GM18873 (cell line): Measurements from ENCODE around the gene MAP2K3.
"Not testable (repeated sequence)": the region's sequence is repeated elsewhere in the genome, so short reads cannot be mapped to it uniquely, and the experiment has no call there.

ENCODE experiments used
- ATAC-seq: cut with Tn5 transposase; IDR thresholded peaks from one replicate; pipeline ENCODE4 v1.9.1; 2021; ENCODE audit warnings: mild to moderate bottlenecking, moderate library complexity, moderate number of reproducible peaks; ENCODE audit not compliant: unreplicated experiment, low FRiP score

MAP2K3 gene

DNA sequence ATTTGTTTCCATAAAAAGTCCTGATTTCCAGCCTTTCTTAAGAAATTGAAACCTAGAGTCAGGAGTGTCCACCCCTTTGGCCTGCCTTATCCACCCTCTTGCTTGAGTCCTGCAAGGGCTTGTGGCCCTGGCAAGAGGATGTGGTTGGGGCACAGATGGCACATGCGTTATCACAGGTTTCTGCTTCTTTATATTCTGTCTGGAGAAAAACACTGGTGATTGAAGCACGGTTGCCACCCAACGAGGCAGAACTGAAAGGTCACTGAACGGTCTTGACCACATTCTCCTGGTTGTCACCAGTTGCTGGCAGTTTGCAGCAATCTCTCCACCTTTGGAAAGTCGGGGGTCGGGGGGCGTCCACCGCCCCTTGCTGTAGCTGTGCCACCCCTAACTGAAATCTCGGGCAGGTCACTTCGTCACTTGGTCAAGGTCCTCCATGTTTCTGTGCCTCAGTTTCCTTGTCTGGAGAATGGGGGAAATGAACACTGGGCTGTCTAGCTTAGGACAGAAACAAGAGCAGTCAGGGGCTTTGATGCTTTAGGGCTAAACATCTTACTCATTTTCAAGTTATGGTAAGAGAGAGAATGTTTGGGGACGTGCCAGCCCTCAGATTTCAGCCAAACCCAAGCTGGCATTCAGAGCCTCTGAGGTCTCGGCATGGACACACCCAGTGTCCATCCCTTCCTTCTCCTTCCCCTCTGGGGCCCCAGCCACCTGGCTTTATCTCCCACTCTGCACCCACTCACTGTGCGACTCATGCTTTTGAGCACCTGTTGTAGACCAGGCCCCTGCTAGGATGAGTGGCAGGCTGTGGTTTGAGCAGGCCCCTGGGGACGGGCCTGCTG is 63.8 kb downstream of the MAP2K3 start:
- ATAC-seq, result not testable (repeated sequence)

DNA sequence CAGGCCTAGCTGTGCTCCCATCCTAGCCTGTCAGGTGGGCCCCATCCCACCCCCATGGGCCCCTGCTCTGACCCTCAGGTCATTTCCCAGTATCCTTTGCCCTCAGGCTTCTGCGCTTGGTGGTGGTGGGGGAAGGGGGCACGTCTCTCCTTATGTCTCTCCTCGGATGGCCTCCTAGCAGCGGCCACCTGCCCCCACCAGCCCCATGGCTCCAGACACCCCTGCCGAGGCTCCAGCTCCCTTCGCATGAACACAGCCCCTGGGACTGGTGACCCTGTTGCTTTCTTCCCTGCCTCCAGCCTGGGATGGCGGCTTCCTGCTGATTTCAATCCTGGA is 64.4 kb downstream of the MAP2K3 start:
- not testable (repeated sequence) for ATAC-seq

DNA sequence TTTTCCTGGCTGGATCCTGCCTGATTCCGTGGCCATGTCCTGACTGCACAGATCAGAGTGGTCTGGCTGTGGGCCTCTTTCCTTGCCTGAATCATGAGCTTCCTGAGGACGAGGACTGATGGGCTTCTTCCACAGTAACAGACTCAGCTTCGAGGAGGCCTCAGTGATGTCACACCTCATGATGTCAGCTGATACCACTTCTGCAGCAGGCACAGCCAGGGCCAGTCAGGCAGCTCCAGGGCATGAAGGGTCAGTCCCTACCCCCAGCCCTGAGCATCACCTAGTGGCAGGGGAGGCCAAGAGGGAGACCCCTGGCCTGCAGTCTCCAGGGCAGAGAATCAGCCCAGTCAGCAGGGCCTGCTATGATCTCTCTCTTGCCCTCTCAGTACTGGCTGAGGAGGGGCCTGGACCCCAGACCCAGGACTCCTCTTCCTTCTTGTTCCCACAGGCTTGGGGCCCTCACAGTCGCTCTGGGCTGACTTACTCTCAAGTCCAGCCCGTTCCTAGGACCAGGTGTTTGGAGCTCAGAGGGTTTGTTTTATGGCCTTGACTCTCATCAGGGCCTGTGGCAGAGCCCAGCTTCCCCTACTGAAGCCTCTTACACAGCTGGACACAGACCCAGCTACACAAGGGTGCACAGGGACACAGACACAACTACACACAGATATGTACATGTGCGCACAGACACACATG is 65.0 kb downstream of the MAP2K3 start:
- ATAC-seq, result not testable (repeated sequence)

GRCh38 chr17:21350495-21350894 is 66.0 kb downstream of the MAP2K3 start:
- not testable (repeated sequence) for ATAC-seq

DNA sequence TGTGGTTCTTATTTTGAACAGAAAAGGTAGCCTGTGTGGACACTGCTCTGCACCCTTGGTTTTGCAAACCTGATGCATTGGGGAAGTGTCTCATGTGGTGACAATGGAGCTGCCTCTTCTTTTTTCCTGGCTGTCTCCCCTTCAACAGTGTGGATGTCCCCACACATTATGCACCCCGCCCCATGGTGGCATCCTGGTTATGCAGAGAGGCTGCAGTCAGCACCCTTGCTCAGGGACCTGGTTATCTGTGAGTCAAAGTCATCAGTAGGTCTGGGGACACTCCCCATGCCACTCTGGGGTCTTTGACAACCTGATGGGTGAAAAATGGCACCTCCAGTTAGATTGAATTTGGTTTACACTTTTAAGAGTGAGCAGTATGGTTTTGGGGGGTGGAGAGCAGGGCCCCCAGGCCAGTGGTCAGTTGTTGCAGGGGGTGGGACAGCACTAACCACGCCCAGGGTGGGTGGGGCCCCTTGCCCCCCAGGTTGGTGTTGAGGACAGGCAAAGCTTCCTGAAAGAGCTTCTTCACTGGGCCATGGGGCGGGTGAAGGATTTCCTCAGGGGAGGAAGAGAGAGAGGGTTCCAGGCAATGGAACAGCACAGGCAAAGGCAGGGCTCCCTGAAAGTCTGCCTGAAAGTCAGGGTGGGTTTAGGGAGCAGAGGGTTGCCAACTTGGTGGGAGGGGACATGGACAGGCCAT is 67.0 kb downstream of the MAP2K3 start:
- no peak for ATAC-seq

GRCh38 chr17:21352221-21352980 is 67.9 kb downstream of the MAP2K3 start:
- ATAC-seq, result no peak

- ATAC-seq, result no peak
Observed at GRCh38 chr17:21352981-21353265, 68.4 kb downstream of the MAP2K3 start.

GRCh38 chr17:21353326-21354010 is 69.0 kb downstream of the MAP2K3 start:
- ATAC-seq, result no peak

DNA sequence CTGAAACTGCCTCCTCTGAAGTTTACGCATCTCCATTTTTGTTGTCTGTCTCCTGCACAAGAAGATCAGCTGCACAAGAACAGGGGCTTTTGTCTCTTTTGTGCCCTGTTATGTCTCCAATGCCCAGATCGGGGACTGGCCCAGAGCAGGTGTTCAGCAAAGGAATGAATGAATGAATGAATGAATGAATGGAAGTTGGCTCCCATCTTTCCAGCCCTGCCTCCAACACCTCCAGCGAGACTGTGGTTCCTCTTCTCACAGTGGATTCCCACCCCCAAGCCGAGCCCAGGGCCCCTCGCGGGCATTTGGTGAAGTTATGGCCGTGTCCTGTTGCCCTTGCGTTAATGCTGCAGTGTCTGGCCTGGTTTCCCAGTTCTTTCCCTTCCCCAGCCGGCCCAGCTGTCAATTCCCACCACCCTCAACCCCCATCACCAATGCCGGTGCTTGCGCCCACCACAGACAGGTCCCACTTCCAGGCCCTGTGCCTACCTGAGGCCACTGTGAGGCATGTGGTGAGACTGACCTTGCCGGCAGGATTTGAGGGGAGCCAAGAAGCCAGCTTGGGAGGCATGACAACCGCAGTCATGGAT is 70.4 kb downstream of the MAP2K3 start:
- ATAC-seq, result no peak

DNA sequence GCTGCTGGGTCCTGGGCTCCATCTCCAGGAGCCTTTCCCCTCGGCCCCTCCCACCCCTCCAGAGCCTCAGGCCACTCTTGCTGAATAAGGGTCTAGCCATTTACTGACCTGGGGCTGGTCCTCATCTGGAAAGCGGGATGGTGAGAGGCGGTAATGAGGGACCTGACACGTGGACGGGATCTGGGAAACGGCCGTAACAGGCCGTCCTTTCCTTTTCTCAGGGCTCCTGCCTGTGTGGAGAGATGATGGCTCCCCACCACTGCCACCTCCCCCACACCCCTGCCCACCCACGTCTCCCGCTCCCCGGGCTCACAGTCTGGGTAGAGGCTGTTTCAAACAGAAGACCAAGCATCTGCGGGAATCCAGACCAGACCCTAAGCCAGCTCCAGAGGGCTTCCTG is 71.1 kb downstream of the MAP2K3 start:
- ATAC-seq, result no peak

DNA sequence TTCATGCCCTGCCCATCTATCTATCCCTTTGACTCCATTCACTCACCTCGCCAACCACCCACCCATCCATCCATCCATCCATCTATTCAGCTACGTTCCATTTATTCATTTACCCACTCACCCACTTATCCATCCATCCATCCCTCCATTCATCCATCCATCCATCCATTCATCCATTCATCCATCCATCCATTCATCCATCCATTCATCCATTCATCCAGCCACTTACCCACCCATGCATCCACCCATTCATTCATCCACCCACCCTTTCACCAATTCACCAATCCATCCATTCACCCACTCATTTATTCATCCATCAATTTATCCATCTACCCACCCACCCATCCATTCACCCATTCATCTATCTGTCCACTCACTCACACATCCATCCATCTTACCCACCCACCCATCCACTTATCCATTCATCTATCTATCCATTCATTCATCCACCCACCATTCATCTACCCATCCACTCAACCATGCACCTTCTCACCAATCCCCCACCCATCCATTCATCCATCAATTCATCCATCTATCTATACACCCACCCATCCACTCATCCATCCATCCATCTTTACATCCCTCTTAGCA is 72.1 kb downstream of the MAP2K3 start:
- ATAC-seq, result no peak

DNA sequence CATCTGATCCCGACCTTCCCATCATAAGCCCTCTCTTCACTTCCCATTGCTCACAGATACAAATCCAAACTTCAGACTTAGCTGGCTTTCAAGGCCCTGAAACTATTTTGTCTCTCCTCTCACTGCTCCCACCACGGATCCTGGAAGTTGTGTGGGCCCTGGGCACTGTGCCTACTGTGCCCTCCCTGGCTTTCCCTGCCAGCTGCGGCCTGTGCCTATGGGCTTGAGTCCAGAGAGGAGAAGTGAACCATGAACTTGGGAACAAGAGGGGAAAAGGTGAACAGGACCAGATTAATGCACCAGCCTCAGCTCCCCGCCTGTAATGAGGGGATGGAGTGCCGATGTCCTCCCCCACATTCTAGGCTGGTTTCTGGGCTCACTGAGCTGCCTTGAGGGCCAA is 72.8 kb downstream of the MAP2K3 start:
- no peak for ATAC-seq

GRCh38 chr17:21357696-21358656 is 73.5 kb downstream of the MAP2K3 start:
- no peak for ATAC-seq

DNA sequence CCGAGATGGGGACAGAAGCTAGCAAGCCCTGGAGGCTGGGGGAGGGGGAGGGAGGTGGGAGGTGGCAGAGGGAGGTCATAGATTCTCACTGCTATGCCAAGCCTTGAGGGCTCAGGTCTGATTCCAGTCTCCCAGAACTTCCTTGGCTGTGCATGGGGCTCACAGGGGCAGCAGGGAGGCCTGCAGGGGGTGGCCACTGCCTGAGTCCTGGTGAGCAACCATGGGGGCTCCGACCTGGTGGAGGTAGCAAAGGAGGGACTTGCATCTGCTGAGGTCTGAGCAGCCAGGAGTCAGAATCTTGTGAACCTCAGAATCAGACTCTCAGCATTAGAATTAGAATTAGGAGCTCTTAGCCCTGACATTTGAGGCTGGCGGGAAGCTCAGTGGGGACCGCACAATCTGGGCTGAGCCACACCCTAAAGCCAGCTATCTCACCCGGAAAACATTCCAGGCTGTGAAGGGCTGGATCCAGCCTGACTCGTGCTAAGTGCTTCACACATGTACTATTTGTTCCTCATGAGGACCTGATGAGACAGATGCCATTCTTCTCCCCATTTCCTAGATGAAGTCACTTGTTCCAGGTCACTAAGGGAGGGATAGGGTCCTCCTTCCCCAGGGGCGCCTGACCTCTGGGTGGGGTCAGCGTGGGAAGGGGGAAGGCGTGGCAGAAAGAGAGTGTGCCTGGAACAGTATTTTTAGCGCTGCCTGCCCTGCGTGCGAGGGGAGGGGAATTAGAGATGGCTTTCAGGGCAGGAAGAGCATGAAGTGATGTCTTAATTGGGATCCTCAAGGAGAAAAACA is 74.4 kb downstream of the MAP2K3 start:
- no peak for ATAC-seq

- ATAC-seq, result no peak
Observed at GRCh38 chr17:21359483-21359840, 75.0 kb downstream of the MAP2K3 start.

- ATAC-seq, result no peak
Observed at GRCh38 chr17:21360048-21360447, 75.5 kb downstream of the MAP2K3 start.

DNA sequence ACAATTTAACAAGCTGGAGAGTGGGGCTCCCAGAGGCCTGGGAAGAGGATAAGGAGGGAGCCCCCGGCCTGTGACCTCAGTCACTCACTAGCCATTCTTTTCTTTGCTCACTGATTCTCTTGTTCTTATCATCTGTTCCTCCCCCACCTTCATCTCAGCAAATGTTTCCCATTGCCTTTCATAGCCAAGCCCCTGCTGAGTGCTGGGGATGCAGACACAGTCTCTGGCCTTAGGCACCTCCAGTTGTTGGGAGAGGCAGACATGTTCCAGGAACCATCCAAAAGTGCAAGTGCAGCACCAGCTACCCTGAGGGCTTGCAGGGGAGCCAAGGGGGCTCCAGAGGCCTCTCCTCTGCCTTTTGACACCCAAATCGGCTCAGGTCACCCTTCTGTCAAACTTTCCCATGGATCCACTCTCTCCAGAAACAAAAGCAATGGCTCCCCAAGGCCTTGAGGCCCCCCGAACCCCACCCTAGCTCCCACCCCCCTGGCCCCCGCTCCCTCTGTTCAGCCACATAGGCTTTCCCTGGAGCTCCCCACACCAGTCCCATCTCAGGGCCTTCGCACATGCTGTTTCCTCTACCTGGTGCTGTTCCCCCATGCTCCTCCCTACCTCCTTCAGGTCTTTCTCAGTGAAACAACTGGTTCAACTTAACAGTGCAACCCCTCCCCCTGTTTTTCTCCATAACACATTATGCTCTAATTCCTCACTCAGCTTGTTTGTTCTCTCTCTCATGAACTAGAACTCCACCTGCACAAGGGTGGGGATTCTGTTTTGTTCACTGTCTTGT is 76.7 kb downstream of the MAP2K3 start:
- no peak for ATAC-seq
